ENCODE data around the gene FGF11.
A peak's percentile ranks its signal among the peaks of the same experiment; 100 is the strongest.

Gene FGF11

DNA sequence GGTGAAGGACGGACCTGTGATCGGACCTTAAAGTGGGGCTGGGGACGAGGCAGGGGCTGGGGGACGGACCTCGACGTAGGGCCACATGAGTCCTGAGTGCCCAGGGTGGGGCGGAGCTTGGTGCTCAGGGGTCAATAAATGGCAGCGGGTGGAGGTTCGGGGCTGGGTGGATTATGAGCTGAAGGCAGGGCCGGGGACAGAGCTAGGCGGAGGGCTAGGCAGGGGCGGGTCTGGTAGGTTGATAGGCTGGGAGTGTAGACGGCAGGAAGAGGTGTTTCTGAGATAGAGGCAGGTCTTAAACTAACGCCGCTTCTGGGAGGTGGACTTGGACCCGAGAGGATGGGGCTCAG, 6.3 kb downstream of the FGF11 start:
- CTCF ChIA-PET, result interaction anchor here (0.5 to 2.5 kb wide), 7 partner anchors 9 to 116 kb away, joined by 3 to 13 read pairs (median 3); partner anchors contain the start of gene TMEM256
- H3K4me3 ChIP-seq (ENCODE audit: low read depth, low read length), result peak overlapping the region; percentile 57
- peaks cover 16% of the 10 kb centered on the region for H3K4me1 ChIP-seq (ENCODE audit: control insufficient read depth, insufficient read depth, low read length)
- no peak overlapping the region; the same call in 1 of the 2 replicates for H3K27ac ChIP-seq (ENCODE audit: extremely low read depth, low read depth, low read length)
- TF ChIP-seq ZNF302 (tag by site-specific recombination; IDR thresholded peaks at IDR 0.05; ENCODE audit: low read depth) (no peak), ZNF777 (tag by site-specific recombination; IDR thresholded peaks at IDR 0.05; ENCODE audit: borderline replicate concordance) (peak; percentile 79; the same call in 1 of the 2 replicates), ZBTB10 (tag by site-specific recombination; IDR thresholded peaks at IDR 0.05) (peak; percentile 43; the same call in 1 of the 2 replicates), SP3 (tag by site-specific recombination; IDR thresholded peaks at IDR 0.05) (peak; percentile 62), ZNF335 (tag by site-specific recombination; conservative IDR thresholded peaks at IDR 0.05) (peak; percentile 7), ZNF394 (tag by site-specific recombination; IDR thresholded peaks at IDR 0.05; ENCODE audit: borderline replicate concordance) (no peak), ZNF37A (tag by site-specific recombination; IDR thresholded peaks at IDR 0.05) (no peak), ZBTB8A (tag by site-specific recombination; IDR thresholded peaks at IDR 0.05) (peak; percentile 42; the same call in 1 of the 2 replicates), KLF1 (tag by site-specific recombination; IDR thresholded peaks at IDR 0.05) (peak; percentile 88), ZNF423 (tag by site-specific recombination; IDR thresholded peaks at IDR 0.05) (0 out of 2 replicates have a peak, but pooled peaks have one; percentile 8), ZNF768 (tag by site-specific recombination; IDR thresholded peaks at IDR 0.05) (no peak), ZNF530 (tag by site-specific recombination; IDR thresholded peaks at IDR 0.05; ENCODE audit: low read depth) (no peak), SP2 (tag by site-specific recombination; IDR thresholded peaks at IDR 0.05) (peak; percentile 88)
- POLR2A ChIA-PET, result interaction anchor here (0.8 to 2.7 kb wide), 12 partner anchors 9 to 116 kb away, joined by 3 to 17 read pairs (median 6); partner anchors contain the start of genes NEURL4, POLR2A, TMEM102 and TMEM256
- H3K9me3 ChIP-seq (ENCODE audit: control insufficient read depth, insufficient read depth, low read depth, low read length), result no peaks in the 10 kb centered on the region
- no peaks in the 10 kb centered on the region; a peak in 1 of 3 replicates for H3K36me3 ChIP-seq (ENCODE audit: control insufficient read depth in 2 of 2, insufficient read depth in 1 of 2, low read length in 2 of 2)

DNA sequence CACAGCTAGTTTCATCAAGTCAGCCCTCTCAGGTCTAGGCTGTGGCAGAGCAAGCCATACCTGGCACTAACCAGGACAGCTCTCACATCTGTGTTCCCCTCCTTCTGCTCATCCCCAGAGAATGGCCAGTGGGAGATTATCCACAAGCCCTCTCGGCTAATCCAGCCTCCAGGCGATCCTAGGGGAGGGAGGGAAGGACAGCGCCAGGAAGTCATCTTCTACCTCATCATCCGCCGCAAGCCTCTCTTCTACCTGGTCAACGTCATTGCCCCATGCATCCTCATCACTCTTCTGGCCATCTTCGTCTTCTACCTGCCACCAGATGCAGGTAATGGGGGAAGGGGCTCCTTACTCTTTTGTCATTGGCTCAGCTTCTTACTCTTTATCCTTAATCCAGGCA, 9.1 kb downstream of the FGF11 start:
- TF ChIP-seq SALL2 (tag by site-specific recombination; IDR thresholded peaks at IDR 0.05; ENCODE audit: borderline replicate concordance) (no peak), ZNF174 (tag by site-specific recombination; IDR thresholded peaks at IDR 0.05) (no peak), ZNF677 (tag by site-specific recombination; IDR thresholded peaks at IDR 0.05) (no peak), KLF10 (tag by site-specific recombination; IDR thresholded peaks at IDR 0.05) (no peak), SP7 (tag by site-specific recombination; IDR thresholded peaks at IDR 0.05) (no peak), GLI4 (tag by site-specific recombination; IDR thresholded peaks at IDR 0.05) (no peak), ZNF558 (tag by site-specific recombination; IDR thresholded peaks at IDR 0.05) (no peak), ZNF701 (tag by site-specific recombination; IDR thresholded peaks at IDR 0.05) (no peak), ZNF394 (tag by site-specific recombination; IDR thresholded peaks at IDR 0.05; ENCODE audit: borderline replicate concordance) (no peak), ZNF433 (tag by site-specific recombination; IDR thresholded peaks at IDR 0.05; ENCODE audit: low read depth) (no peak)
- TF ChIP-seq, protein P1, sequence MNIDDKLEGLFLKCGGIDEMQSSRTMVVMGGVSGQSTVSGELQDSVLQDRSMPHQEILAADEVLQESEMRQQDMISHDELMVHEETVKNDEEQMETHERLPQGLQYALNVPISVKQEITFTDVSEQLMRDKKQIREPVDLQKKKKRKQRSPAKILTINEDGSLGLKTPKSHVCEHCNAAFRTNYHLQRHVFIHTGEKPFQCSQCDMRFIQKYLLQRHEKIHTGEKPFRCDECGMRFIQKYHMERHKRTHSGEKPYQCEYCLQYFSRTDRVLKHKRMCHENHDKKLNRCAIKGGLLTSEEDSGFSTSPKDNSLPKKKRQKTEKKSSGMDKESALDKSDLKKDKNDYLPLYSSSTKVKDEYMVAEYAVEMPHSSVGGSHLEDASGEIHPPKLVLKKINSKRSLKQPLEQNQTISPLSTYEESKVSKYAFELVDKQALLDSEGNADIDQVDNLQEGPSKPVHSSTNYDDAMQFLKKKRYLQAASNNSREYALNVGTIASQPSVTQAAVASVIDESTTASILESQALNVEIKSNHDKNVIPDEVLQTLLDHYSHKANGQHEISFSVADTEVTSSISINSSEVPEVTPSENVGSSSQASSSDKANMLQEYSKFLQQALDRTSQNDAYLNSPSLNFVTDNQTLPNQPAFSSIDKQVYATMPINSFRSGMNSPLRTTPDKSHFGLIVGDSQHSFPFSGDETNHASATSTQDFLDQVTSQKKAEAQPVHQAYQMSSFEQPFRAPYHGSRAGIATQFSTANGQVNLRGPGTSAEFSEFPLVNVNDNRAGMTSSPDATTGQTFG (tag by site-specific recombination; IDR thresholded peaks at IDR 0.05; ENCODE audit: borderline replicate concordance), result no peak
- CTCF ChIA-PET, result interaction anchor here (1.9 kb wide), 1 partner anchor 11 kb away, joined by 5 read pairs; no protein-coding TSS in a partner anchor
- Histone ChIP-seq H3K9me3 (ENCODE audit: control insufficient read depth, insufficient read depth, low read depth, low read length) (no peaks in the 10 kb centered on the region), H3K27ac (ENCODE audit: extremely low read depth, low read depth, low read length) (no peak overlapping the region), H3K36me3 (ENCODE audit: control insufficient read depth in 2 of 2, insufficient read depth in 1 of 2, low read length in 2 of 2) (no peaks in the 10 kb centered on the region; a peak in 1 of 3 replicates), H3K4me1 (ENCODE audit: control insufficient read depth, insufficient read depth, low read length) (peaks cover 13% of the 10 kb centered on the region), H3K4me3 (ENCODE audit: low read depth, low read length) (no peak overlapping the region)
- POLR2A ChIA-PET, result no interaction called here
